H54 (cell line): ENCODE data around the gene RLN3.

Experiments
- DNase-seq: peaks from one replicate; pipeline ENCODE4 v3.0.0; 2011; ENCODE audit warnings: low spot score, mixed read lengths; ENCODE audit not compliant: insufficient read length
- FAIRE-seq: peaks from 3 replicates; lab custom pipeline; 2011; peaks lifted over from hg19 to GRCh38; lab: Jason Lieb, UNC
- POLR2A ChIP-seq: IDR thresholded peaks from 2 replicates; pipeline ENCODE4 v1.6.1; 2011; ENCODE audit warnings: low read depth, mild to moderate bottlenecking, low read length

The RLN3 gene

GRCh38 chr19:14027856-14028450 lies at the start of gene RLN3:
Gene RLN3 (plus strand): TSS chr19:14028148. CDS start chr19:14028205, 57 bp downstream.
- FAIRE-seq (no peak), DNase-seq (no peak)
- TF ChIP-seq POLR2A: no peak

- DNase-seq (no peak), FAIRE-seq (no peak)
- TF ChIP-seq POLR2A: no peak
Measured at GRCh38 chr19:13978351-13979243, 49.4 kb upstream of the RLN3 start.

GRCh38 chr19:13979244-13979615 lies 48.7 kb upstream of the RLN3 start:
- no peak for FAIRE-seq
- no peak for DNase-seq
- no peak for TF ChIP-seq POLR2A

GRCh38 chr19:13979686-13980085 lies 48.3 kb upstream of the RLN3 start:
- FAIRE-seq: no peak
- no peak for DNase-seq
- TF ChIP-seq POLR2A: no peak

- no peak for DNase-seq
- FAIRE-seq: no peak
- no peak for TF ChIP-seq POLR2A
Measured at GRCh38 chr19:13980340-13980739, 47.6 kb upstream of the RLN3 start.

- DNase-seq (no peak), FAIRE-seq (no peak)
- TF ChIP-seq POLR2A: no peak
Measured at GRCh38 chr19:13981021-13981420, 46.9 kb upstream of the RLN3 start.

GRCh38 chr19:13981467-13981866 lies 46.5 kb upstream of the RLN3 start:
- DNase-seq (no peak), FAIRE-seq (no peak)
- TF ChIP-seq POLR2A: no peak

- no peak for FAIRE-seq
- TF ChIP-seq POLR2A: no peak
- no peak for DNase-seq
Measured at GRCh38 chr19:13981988-13982501, 45.9 kb upstream of the RLN3 start.

GRCh38 chr19:13982773-13983172 lies 45.2 kb upstream of the RLN3 start:
- no peak for DNase-seq
- TF ChIP-seq POLR2A: no peak
- FAIRE-seq: no peak

- DNase-seq (no peak), FAIRE-seq (no peak)
- no peak for TF ChIP-seq POLR2A
Measured at GRCh38 chr19:13983213-13983889, 44.6 kb upstream of the RLN3 start.

- no peak for TF ChIP-seq POLR2A
- DNase-seq (no peak), FAIRE-seq (no peak)
Measured at GRCh38 chr19:13984186-13984585, 43.8 kb upstream of the RLN3 start.

GRCh38 chr19:13984875-13985741 lies 42.8 kb upstream of the RLN3 start:
- TF ChIP-seq POLR2A: no peak
- no peak for FAIRE-seq

GRCh38 chr19:13985771-13986347 lies 42.1 kb upstream of the RLN3 start:
- no peak for DNase-seq
- no peak for FAIRE-seq

More at GRCh38 chr19:13984875-13985741, 42.8 kb upstream of the RLN3 start:
- no peak for DNase-seq

More at GRCh38 chr19:13985771-13986347, 42.1 kb upstream of the RLN3 start:
- no peak for TF ChIP-seq POLR2A
